ENCODE data around the gene PEX16. TPM values are rescaled to one million over a fixed set of nuclear protein-coding genes. Genes with fewer than 3 reads are reported as not detected.

Gene PEX16
- total RNA-seq, 1 donor from 2014 or later, result 12.8 TPM

DNA sequence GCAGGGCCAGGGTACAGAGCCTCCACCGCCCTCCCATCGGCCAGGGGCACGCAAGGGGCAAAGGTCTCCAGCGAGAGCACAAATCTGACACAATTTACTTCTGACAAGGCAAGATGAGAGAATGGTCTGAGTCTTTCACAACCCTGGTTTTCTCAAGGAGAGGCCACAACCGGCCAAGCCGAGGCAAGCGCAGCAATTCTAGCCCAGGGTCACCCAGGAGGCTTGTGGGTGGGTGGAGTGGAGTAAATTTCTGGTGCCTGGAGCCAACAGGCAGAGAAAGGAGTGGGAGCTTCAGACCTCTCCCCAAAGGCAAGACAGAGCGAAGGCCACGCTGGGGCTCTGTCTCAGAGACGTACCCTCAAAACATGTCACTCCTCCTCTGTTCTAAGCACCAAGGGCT lies 14.1 kb upstream of the PEX16 start:
- no peak for DNase-seq (ENCODE audit: low spot score)

DNA sequence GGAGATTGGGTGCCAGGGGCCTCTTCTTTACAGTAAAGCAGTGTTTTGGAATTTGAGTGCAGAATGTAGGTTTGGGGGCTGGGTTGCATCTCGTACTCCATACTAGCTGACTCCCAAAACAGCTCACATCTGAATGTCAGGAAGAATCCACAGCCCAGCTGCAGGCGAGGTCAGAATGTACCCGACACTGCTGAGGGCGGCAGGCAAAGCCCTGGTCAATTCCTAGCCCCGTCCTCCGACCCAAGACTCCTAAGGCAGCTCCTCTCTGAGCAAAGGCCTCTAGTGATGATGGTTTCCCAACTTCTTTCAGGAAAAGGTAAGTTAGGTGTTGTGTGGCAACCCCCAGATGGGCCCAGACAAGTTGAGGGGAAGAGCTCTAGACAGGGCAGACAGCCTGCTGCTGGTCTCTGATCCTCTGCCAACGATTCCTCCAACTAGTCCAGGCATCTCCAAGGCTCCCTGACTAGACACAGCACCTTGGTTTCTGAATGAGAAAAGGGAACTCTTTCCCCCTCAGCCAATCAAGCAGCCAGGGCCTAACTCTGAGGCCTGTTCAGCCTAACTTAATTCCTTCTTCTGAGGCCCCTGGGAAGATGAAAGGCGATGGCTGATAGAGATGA lies 13.4 kb upstream of the PEX16 start:
- peak; percentile 80 for DNase-seq (ENCODE audit: low spot score)

- DNase-seq (ENCODE audit: low spot score), result no peak
Observed at GRCh38 chr11:45930031-45930794, 12.5 kb upstream of the PEX16 start.

GRCh38 chr11:45929486-45930030 lies 11.9 kb upstream of the PEX16 start:
- DNase-seq (ENCODE audit: low spot score), result no peak

- no peak for DNase-seq (ENCODE audit: low spot score)
Observed at GRCh38 chr11:45928535-45929215, 11.0 kb upstream of the PEX16 start.

- DNase-seq (ENCODE audit: low spot score), result no peak
Observed at GRCh38 chr11:45927684-45928413, 10.2 kb upstream of the PEX16 start.

- no peak for DNase-seq (ENCODE audit: low spot score)
Observed at GRCh38 chr11:45927332-45927683, 9.6 kb upstream of the PEX16 start.

GRCh38 chr11:45926536-45927331 lies 9.1 kb upstream of the PEX16 start:
- DNase-seq (ENCODE audit: low spot score), result no peak

DNA sequence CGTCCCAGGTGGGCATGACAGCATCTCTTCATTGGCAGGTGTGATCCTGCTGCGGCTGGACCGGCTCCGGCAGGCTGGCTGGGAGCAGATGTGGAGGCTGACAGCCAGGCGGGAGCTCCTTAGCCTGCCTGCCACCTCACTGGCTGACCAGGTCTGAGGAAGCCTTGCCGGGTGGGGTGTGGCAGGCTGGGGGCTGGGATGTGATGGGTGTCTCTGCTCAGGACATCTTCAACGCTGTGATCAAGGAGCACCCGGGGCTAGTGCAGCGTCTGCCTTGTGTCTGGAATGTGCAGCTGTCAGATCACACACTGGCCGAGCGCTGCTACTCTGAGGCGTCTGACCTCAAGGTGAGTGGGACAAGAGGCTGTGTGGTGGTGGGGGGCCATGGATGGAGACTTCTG lies 8.3 kb upstream of the PEX16 start:
- no peak for DNase-seq (ENCODE audit: low spot score)

GRCh38 chr11:45925550-45925949 lies 7.9 kb upstream of the PEX16 start:
- DNase-seq (ENCODE audit: low spot score), result no peak

- no peak for DNase-seq (ENCODE audit: low spot score)
Observed at GRCh38 chr11:45924927-45925326, 7.2 kb upstream of the PEX16 start.

DNA sequence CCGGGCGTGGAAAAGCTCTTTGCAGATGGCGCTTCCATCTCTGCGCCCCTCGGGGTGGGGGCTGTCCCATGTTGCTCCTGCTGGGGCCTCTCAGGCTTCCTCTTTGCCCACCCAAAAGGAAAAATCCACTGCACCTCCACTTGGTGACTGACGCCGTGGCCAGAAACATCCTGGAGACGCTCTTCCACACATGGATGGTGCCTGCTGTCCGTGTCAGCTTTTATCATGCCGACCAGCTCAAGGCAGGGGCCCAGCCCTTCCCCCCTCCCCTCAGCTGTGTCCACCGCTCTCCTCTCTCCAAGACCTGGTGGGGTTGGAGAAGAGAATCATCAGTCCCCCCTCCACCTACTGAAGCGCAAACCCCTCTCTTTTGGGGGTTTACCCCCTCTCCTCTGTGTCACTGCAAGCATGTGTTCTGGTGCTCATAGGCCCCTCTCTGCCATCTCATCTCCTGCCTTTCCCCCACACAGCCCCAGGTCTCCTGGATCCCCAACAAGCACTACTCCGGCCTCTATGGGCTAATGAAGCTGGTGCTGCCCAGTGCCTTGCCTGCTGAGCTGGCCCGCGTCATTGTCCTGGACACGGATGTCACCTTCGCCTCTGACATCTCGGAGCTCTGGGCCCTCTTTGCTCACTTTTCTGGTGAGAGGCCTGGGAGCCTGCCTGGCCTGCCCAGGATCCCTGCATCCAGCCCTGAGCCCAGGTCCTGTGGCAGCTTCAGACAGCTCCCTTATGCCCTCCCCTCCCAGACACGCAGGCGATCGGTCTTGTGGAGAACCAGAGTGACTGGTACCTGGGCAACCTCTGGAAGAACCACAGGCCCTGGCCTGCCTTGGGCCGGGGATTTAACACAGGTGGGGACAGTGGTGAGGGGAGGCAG lies 6.6 kb upstream of the PEX16 start:
- DNase-seq (ENCODE audit: low spot score), result no peak

- no peak for DNase-seq (ENCODE audit: low spot score)
Observed at GRCh38 chr11:45922425-45923082, 4.9 kb upstream of the PEX16 start, which contains the start of gene LARGE2. Gene LARGE2, plus strand, starts transcription at chr11:45922656. Its CDS starts 227 bp downstream, at chr11:45922883.

DNA sequence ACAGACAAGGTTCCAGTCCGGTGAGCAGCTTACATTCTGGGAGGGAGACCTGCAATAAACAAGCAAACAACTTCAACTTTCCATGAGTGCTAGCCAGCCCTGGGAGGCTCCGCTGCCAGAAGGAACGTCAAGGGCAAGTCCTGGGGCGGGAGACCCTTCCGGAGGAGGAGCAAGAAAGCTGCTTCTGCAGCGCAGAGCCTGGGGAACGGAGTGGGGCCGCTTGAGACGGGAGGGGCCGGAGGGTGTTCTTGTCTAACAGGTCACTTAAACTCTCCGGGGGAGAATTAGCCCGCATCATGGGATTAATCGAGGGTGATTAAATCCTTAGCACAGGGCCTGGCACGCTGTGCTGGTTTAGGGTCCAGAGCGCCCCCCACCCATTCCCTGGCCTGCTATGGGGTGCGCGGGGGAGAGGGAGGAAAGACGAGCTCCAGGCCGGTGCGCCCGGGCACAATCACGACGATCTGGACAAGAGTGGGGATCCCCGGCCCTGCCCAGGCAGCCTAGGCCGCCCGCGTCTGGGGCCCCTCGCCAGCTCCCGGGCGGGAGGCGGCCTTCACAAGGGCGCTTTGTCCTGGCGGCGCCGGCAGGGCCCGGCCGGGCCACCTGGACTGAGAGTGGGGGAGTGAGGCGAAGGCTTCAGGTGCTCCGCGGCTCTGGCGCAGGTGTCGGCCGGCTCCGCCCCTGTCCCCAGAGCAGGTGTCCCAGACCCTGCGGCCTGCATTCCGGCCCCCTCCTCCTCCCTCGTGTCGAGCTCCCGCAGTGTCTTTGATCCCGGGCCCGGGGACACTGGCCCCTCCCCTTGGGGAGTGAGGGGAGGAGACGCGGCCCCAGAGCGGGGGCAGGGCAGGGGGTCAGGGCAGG lies 4.1 kb upstream of the PEX16 start:
- DNase-seq (ENCODE audit: low spot score), result no peak

GRCh38 chr11:45920531-45921477 lies 3.1 kb upstream of the PEX16 start:
- no peak for DNase-seq (ENCODE audit: low spot score)

DNA sequence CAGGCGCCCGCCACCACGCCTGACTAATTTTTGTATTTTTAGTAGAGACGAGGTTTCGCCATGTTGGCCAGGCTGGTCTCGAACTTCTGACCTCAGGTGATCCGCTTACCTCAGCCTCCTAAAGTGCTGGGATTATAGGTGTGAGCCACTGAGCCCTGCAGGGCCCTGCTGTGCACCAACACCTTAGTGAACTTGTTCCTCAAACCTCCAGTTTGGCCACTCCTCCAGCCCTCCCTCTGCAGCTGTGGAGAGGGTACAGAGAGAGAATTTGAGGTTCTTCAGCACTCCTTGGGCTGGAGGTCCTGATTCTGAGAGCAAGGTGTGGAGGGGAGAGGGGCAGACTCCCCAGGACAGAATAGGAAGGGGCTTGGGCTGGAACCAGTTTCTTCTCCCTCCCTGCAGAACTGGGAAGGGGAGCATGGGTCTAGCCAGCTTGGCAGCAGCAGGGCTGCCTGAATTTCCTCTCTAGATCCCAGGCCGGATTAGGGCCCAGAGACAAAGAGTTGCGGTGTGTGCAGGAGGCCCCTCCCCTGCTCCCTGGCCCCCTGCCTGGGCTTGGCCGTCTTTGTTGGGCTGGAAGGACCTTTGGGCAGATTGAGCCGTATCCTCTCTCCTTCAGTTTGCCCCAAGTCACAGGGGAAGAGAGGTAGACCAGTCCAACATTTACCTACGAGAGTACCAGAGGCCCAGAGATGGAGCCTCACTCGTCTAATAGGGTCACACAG lies 2.3 kb upstream of the PEX16 start:
- no peak for DNase-seq (ENCODE audit: low spot score)

Data from umbilical cord (tissue), 2 donors.